ENCODE results near the gene KRTAP4-8. TPM values are rescaled to one million over a fixed set of nuclear protein-coding genes. Genes with fewer than 3 reads are reported as not detected.
"Not testable (repeated sequence)": the region's sequence is repeated elsewhere in the genome, so short reads cannot be mapped to it uniquely, and the experiment has no call there.

Gene KRTAP4-8
- total and polyA plus RNA-seq, 11 donors = not detected

DNA sequence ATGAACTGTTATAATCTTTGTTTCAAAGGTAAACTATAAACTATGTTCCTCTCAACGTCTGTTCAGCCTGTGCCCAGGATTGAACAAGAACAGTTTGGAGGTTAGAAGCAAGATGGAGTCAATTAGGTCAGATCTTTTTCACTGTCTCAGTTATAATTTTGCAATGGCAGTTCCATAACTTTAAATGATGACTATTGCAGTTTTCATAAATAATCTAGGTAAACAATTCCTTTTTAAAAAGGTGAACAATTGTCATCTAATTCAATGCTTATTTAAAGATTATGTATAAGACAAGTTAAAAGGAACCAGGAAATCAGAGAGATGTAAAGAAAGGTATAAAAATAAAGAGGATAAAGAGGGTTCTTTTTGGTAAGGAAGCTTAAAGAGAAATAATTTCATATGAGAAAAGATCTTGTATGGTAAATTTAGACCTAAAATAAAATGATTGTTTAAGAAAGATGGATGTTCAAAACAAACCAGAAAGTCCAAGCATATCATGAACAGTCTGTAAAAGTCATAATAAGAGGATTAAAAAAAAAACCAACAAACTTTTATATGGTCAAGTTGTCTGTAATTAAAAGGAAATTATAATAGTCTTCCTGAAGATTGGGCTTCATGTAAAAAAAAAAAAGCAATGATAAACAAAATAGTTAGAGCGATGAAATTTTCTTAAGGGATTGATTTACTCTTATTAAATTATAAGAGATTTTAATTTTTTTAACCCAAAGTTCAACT, 13.4 kb upstream of the KRTAP4-8 start:
- Histone ChIP-seq H3K4me3 (no peak overlapping the region), H3K27me3 (peaks cover 0 to 14% (median 0%) of the 10 kb centered on the region in 9 donors), H3K36me3 (no peaks in the 10 kb centered on the region), H3K9me3 (no peaks in the 10 kb centered on the region), H3K27ac (no peak overlapping the region), H3K4me1 (no peaks in the 10 kb centered on the region)
- ATAC-seq = no peak
- 66 to 74% (median 69%) methylated on average over 2 of the region's 2 CpGs for WGBS, 4 donors
- TF ChIP-seq POLR2A (IDR thresholded peaks at IDR 0.05) = no peak
- TF ChIP-seq, protein P1, sequence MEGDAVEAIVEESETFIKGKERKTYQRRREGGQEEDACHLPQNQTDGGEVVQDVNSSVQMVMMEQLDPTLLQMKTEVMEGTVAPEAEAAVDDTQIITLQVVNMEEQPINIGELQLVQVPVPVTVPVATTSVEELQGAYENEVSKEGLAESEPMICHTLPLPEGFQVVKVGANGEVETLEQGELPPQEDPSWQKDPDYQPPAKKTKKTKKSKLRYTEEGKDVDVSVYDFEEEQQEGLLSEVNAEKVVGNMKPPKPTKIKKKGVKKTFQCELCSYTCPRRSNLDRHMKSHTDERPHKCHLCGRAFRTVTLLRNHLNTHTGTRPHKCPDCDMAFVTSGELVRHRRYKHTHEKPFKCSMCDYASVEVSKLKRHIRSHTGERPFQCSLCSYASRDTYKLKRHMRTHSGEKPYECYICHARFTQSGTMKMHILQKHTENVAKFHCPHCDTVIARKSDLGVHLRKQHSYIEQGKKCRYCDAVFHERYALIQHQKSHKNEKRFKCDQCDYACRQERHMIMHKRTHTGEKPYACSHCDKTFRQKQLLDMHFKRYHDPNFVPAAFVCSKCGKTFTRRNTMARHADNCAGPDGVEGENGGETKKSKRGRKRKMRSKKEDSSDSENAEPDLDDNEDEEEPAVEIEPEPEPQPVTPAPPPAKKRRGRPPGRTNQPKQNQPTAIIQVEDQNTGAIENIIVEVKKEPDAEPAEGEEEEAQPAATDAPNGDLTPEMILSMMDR (IDR thresholded peaks at IDR 0.05) = no peak
- DNase-seq = no peak
- intact Hi-C loops (cut with DNase I) = no loop called here

DNA sequence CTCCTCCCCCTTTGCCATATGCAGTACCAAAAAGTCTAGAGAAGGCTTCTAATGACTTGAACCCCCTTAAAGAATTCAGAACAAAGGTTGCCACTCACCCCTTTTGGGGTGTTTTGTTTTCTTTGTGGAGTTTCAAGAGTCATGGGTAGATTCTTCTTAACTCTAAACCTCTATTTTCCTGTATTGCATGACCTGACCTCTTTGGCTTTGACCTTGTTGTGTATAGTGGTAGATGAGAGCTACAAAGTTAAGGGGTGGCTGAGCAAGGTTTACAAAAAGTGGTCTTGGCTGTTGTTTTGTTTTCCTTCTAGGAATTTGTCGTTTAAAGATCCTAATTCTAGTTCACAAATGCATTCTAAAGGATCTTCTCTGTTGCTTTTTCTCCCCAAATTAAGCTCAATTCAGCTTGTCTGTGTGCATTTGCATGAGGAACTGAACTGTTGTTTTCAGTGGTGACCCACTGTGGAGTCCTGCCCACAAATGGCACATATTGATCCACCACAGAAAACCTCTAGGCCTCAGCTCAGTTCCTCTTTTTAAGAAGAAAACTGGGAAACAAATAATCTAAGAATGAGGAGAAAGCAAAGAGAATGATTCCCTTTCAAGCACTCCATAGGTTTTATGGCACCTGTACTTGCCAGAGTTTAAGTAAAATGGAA, 10.9 kb upstream of the KRTAP4-8 start:
- 0 to 37% (median 16%) methylated on average over 1 of the region's 1 CpG for WGBS, 4 donors
- ATAC-seq, H3K36me3 ChIP-seq: not testable (repeated sequence)

DNA sequence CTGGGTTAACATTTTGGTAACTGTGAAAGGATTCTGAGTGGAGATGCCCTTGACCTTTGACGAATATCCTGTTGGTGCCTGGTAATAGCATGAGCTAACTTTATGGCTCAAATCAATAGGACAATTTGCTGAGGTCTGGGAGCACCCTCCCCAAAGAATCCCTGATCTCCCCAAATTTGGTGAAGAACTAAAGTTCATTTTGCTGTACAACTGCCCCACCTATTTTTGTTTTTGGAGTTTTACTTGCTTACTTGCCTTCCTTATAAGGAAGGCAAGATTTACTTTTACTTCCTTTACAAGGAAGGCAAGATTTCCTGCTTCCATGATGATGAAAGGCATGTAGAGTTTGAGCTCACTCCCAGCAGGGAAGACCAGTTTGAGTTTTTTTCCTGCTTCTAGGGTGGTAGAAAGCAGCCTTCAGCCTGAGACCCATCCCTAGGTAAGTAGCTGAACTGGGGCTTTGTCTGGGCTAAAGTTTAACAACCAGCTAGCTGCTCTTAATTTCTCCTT, 10.1 kb upstream of the KRTAP4-8 start:
- Histone ChIP-seq H3K4me1 (no peaks in the 10 kb centered on the region), H3K27me3 (peaks cover 0 to 19% (median 0%) of the 10 kb centered on the region in 9 donors), H3K9me3 (no peaks in the 10 kb centered on the region), H3K4me3 (no peak overlapping the region), H3K36me3 (no peaks in the 10 kb centered on the region), H3K27ac (no peak overlapping the region)
- no peak for DNase-seq
- ATAC-seq = no peak
- TF ChIP-seq, protein P1 (IDR thresholded peaks at IDR 0.05) = no peak
- TF ChIP-seq POLR2A (IDR thresholded peaks at IDR 0.05) = no peak
- 60 to 73% (median 64%) methylated on average over 1 of the region's 1 CpG for WGBS, 4 donors
- intact Hi-C loops (cut with DNase I) = no loop called here

More for the DNA sequence above, 10.9 kb upstream of the KRTAP4-8 start:
- DNase-seq; H3K4me1 ChIP-seq; intact Hi-C loops (cut with DNase I); H3K27ac ChIP-seq; H3K4me3 ChIP-seq; H3K9me3 ChIP-seq: not testable (repeated sequence)
- H3K27me3 ChIP-seq = peaks cover 0 to 19% (median 0%) of the 10 kb centered on the region in 9 donors

DNA sequence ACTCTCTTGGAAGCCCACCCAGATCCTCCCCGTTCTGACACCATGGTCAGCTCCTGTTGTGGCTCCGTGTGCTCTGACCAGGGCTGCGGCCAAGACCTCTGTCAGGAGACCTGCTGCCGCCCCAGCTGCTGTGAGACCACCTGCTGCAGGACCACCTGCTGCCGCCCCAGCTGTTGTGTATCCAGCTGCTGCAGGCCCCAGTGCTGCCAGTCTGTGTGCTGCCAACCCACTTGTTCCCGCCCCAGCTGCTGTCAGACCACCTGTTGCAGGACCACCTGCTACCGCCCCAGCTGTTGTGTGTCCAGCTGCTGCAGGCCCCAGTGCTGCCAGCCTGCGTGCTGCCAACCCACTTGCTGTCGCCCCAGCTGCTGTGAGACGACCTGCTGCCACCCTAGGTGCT, 7.4 kb upstream of the KRTAP4-8 start, which contains the start of gene KRTAP4-9:
Gene KRTAP4-9, plus strand, starts transcription at position 43 of the 400 bp plus-strand sequence. Its CDS starts 0 bp downstream, at position 43.
- intact Hi-C loops (cut with DNase I); H3K4me3 ChIP-seq; ATAC-seq; H3K27ac ChIP-seq; H3K36me3 ChIP-seq; H3K4me1 ChIP-seq; DNase-seq; H3K9me3 ChIP-seq: not testable (repeated sequence)
- 63 to 74% (median 67%) methylated on average over 5 to 10 of the region's 10 CpGs for WGBS, 4 donors
- peaks cover 0 to 19% (median 0%) of the 10 kb centered on the region in 9 donors for H3K27me3 ChIP-seq

DNA sequence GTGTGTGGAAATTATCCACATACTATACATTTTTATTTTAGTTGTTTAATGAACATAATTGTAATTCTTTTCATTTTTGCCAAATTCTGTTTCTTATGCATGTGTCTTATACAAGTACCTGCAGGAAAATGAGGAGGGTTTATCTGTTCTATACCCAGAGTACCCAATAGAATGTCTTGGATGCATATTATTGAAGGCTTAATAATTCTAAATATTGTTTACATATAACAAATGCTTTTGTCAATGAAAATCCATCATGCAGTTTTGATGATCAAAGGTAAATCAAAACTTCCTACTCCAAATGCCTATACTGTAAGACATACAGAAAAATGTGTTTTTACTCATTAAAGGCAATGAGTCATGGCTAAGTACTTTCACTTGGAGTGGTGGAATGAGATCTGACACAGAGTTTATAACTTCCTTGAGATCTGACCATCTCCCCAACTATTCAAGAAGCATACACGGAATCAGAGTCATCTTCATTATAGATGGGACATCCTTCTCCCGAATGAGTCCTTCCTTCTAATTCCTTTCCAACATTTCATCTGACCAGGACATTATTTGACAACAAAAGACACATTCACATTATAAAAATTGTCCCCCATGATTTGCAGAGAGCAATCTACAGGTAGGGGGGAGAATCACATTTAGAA, 6.6 kb upstream of the KRTAP4-8 start:
- H3K4me1 ChIP-seq; H3K27ac ChIP-seq; H3K36me3 ChIP-seq; H3K9me3 ChIP-seq; DNase-seq; ATAC-seq; intact Hi-C loops (cut with DNase I); H3K4me3 ChIP-seq: not testable (repeated sequence)
- H3K27me3 ChIP-seq = peaks cover 0 to 24% (median 3%) of the 10 kb centered on the region in 9 donors
- WGBS, 4 donors = 73 to 80% (median 76%) methylated on average over 2 of the region's 2 CpGs
